Activated naive CD8-positive, alpha-beta T cell (primary cell): ENCODE measurements around the gene B4GAT1.
A peak's percentile ranks its signal among the peaks of the same experiment; 100 is the strongest.

ENCODE experiments used
- H3K27ac Mint-ChIP-seq: one replicate; pipeline ENCODE4 v1.8.0; 2021; ENCODE audit warnings: mixed read lengths
- H3K27me3 Mint-ChIP-seq: one replicate; pipeline ENCODE4 v1.8.0; 2021; ENCODE audit warnings: mixed read lengths
- H3K36me3 Mint-ChIP-seq: one replicate; pipeline ENCODE4 v1.8.0; 2021; ENCODE audit warnings: mixed read lengths
- H3K4me1 Mint-ChIP-seq: one replicate; pipeline ENCODE4 v1.8.0; 2021; ENCODE audit warnings: low read depth, mixed read lengths
- H3K4me3 Mint-ChIP-seq: one replicate; pipeline ENCODE4 v1.8.0; 2021; ENCODE audit warnings: mild to moderate bottlenecking, mixed read lengths
- H3K9me3 Mint-ChIP-seq: one replicate; pipeline ENCODE4 v1.8.0; 2021; ENCODE audit warnings: low read depth, mixed read lengths

Gene B4GAT1

DNA sequence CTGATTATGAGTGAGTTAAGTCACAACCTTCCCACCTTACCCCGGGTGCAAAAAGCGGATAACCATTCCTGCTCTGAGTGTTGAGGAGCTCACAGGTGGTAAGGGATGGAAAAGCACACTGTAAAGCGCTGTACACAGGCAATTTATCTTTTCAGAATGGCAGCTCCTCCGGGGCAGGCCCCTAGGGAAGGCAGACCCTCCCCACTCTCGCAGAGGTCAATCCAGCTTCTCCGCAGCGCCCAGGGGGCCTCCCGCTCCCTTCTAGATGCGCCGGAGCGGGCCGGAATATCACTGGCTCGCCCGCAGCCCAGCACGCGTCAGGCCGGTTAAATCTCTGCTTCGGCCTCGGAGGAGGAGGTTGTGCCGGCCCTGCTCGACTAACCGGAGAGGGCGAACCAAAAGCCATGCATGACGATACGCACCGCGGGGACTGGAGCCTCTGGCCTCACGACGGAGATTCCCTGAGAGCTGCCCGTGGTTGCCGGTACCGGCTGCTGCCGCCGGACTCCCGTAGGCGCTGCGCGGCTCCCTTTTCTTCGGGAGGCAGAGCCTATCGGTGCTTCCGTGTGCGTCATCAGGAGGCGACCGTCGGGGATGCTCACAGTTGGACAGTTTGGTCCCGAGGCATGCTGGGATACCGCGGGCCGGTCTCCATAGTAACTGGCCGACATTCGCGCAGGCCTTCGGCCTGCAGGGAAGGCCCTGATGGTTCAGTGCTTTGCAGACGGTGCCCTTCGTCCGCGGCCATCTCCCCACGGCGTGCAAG lies 2.7 kb downstream of the B4GAT1 start, which contains the start of gene BRMS1:
Gene BRMS1, minus strand, starts transcription at position 555 of the 766 bp plus-strand sequence. CDS start 2,870 bp downstream, outside the sequence.
- peak within 1 kb of the TSS; percentile 91 for H3K27ac Mint-ChIP-seq
- no peaks in the 10 kb centered on the region for H3K27me3 Mint-ChIP-seq
- peaks cover 43% of the 10 kb centered on the region for H3K4me1 Mint-ChIP-seq
- peak within 1 kb of the TSS; percentile 91 for H3K4me3 Mint-ChIP-seq
- peaks cover 5% of the 10 kb centered on the region for H3K36me3 Mint-ChIP-seq
- no peaks in the 10 kb centered on the region for H3K9me3 Mint-ChIP-seq

DNA sequence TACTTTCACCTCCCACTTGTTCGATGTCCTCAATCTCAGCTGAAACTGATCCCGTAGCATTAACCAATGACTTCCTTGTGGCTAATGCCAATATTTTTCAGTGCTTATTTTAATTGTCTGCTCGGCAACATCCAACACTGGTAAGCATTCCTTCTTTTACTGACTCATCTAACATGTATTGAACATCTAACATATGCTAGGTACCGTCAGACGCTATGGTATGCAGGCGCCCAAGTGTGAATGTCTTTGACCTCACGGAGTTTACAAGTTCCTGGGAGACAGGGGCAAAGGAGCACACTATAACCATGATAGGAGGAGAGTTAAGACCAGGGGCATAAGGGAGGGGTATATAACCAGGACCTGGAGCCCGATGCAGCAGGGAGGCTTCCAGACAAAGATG lies 4.3 kb downstream of the B4GAT1 start:
- H3K4me1 Mint-ChIP-seq, result peaks cover 39% of the 10 kb centered on the region
- H3K9me3 Mint-ChIP-seq, result no peaks in the 10 kb centered on the region
- peak overlapping the region; percentile 4 for H3K27ac Mint-ChIP-seq
- H3K36me3 Mint-ChIP-seq, result peaks cover 5% of the 10 kb centered on the region
- H3K27me3 Mint-ChIP-seq, result no peaks in the 10 kb centered on the region
- H3K4me3 Mint-ChIP-seq, result peak overlapping the region; percentile 91

GRCh38 chr11:66341502-66342126 lies 5.8 kb downstream of the B4GAT1 start:
- H3K4me1 Mint-ChIP-seq, result peaks cover 47% of the 10 kb centered on the region
- peaks cover 5% of the 10 kb centered on the region for H3K36me3 Mint-ChIP-seq
- H3K27me3 Mint-ChIP-seq, result no peaks in the 10 kb centered on the region
- no peaks in the 10 kb centered on the region for H3K9me3 Mint-ChIP-seq
- H3K4me3 Mint-ChIP-seq, result no peak overlapping the region
- no peak overlapping the region for H3K27ac Mint-ChIP-seq

- Mint-ChIP-seq H3K9me3 (no peaks in the 10 kb centered on the region), H3K27me3 (no peaks in the 10 kb centered on the region), H3K36me3 (peaks cover 5% of the 10 kb centered on the region), H3K4me1 (peaks cover 47% of the 10 kb centered on the region), H3K4me3 (no peak overlapping the region), H3K27ac (no peak overlapping the region)
These were observed 6.6 kb downstream of the B4GAT1 start for GRCh38 chr11:66340596-66341501.

DNA sequence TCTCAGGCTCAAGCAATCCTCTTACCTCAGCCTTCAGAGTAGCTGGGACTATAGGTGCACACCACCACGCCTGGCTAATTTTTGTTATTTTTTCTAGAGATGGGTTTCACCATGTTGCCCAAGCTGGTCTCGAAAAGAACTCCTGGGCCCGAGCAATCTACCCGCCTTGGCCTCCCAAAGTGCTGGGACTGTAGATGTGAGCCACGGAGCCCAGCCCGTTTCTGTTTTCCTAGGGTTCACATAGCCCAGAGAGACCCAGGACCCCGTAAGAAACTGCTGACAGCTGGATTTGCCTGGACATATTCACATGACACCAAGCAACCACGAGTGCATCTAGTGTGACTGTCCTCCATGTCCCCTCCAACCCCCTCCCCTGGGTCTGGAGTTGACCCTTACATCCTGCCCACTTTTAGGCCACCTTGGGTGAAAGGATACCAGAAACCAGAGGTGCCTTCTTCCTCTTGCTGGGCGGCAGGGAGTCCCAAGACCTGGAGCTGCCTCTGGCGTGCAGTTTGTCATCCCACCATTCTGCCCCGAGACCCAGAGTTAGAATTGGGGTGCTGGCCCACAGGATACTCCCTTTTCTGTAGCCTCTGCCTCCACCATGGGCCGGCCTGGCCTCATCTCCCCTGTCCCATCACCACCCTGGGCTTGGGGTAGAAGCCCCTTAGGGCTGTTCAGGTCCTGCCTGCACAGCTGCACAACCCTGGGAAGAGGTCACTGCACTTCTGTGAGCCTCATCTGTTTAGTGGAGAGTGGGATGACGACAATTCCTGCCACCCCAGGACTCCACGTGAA lies 7.5 kb downstream of the B4GAT1 start:
- peaks cover 5% of the 10 kb centered on the region for H3K36me3 Mint-ChIP-seq
- no peak overlapping the region for H3K27ac Mint-ChIP-seq
- no peaks in the 10 kb centered on the region for H3K9me3 Mint-ChIP-seq
- peaks cover 43% of the 10 kb centered on the region for H3K4me1 Mint-ChIP-seq
- H3K4me3 Mint-ChIP-seq, result no peak overlapping the region
- H3K27me3 Mint-ChIP-seq, result no peaks in the 10 kb centered on the region

DNA sequence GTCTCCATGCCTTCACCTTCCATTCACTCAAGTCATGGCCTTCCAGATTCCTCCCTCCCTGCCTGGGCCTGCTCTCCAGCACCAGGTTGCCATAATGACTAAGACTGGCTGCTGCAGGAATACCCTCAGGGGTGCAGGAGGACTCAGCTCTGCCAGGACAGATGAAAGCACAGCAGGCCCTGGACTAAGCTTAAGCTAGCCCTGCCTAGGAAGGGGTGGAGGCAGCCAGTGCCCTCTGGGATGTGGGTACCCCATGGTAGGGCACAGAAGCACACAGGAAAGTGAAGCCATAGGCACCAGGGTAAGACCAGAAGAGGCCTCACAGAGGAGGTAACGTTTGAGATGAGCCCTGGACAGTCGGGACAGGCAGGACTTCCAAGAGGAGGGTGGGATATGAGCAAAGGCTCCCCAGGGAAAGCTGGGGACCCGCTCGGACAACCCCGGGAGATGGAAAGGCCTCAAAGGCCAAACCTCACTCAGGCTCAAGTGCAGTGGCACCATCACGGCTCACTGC lies 8.2 kb downstream of the B4GAT1 start:
- H3K4me1 Mint-ChIP-seq, result peaks cover 42% of the 10 kb centered on the region
- H3K9me3 Mint-ChIP-seq, result no peaks in the 10 kb centered on the region
- no peak overlapping the region for H3K4me3 Mint-ChIP-seq
- peaks cover 5% of the 10 kb centered on the region for H3K36me3 Mint-ChIP-seq
- H3K27me3 Mint-ChIP-seq, result no peaks in the 10 kb centered on the region
- H3K27ac Mint-ChIP-seq, result no peak overlapping the region

DNA sequence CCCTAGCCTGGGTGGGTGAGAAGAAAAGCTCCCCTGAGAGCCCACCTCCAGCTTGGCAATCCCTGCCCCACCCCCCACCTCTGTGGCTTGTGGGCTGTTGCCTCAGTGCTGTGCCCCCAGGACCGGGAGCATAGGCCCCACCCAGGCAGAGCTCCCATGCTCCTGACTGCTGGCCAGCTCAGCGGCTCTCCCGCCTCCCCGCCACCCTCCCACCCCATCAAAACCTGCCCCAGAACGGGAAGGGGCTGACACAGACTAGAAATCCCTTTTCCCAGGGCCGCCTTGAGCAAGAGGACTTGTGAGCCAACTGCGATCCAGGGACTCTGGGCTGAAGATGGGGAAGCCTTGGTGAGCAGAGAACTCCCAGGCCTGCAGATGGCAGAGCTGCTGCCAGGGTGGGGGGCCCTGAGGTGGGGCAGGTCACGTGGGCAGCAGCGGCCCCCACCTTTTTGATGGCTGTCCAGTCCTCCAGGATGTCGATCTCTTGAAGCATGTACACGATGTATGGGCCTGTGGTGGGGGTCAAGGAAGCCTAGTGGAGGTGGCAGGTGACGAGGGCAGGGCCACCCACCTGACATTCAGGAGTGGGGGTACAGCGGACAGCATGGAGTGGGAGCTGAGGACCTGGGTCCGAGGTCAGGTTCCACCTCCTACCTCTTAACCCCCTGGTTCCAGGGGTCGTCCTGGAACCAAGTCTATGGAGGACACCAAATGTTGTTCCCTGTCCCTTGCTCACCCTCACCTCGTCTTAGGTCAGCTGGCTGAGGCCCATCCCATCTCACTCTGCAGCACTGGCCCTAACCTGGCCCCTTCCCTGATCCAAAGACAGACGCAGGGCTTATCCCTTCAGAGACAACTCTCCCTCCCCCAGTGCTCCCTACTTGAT lies 8.9 kb downstream of the B4GAT1 start:
- Mint-ChIP-seq H3K4me3 (peak overlapping the region; percentile 40), H3K27ac (no peak overlapping the region), H3K4me1 (peaks cover 38% of the 10 kb centered on the region), H3K36me3 (peaks cover 5% of the 10 kb centered on the region), H3K9me3 (no peaks in the 10 kb centered on the region), H3K27me3 (no peaks in the 10 kb centered on the region)

GRCh38 chr11:66337103-66337899 lies 10.1 kb downstream of the B4GAT1 start:
- Mint-ChIP-seq H3K27ac (peak overlapping the region; percentile 85), H3K27me3 (no peaks in the 10 kb centered on the region), H3K4me3 (peak overlapping the region; percentile 87), H3K4me1 (peaks cover 28% of the 10 kb centered on the region), H3K36me3 (peaks cover 5% of the 10 kb centered on the region), H3K9me3 (no peaks in the 10 kb centered on the region)

GRCh38 chr11:66336234-66337102 lies 11.0 kb downstream of the B4GAT1 start, which contains the start of gene RIN1:
Gene RIN1 (minus strand): TSS chr11:66336434. CDS start chr11:66336402, 32 bp downstream.
- Mint-ChIP-seq H3K27ac (peak within 1 kb of the TSS; percentile 85), H3K36me3 (peaks cover 2% of the 10 kb centered on the region), H3K27me3 (no peaks in the 10 kb centered on the region), H3K9me3 (no peaks in the 10 kb centered on the region), H3K4me1 (peaks cover 28% of the 10 kb centered on the region), H3K4me3 (peak within 1 kb of the TSS; percentile 87)

DNA sequence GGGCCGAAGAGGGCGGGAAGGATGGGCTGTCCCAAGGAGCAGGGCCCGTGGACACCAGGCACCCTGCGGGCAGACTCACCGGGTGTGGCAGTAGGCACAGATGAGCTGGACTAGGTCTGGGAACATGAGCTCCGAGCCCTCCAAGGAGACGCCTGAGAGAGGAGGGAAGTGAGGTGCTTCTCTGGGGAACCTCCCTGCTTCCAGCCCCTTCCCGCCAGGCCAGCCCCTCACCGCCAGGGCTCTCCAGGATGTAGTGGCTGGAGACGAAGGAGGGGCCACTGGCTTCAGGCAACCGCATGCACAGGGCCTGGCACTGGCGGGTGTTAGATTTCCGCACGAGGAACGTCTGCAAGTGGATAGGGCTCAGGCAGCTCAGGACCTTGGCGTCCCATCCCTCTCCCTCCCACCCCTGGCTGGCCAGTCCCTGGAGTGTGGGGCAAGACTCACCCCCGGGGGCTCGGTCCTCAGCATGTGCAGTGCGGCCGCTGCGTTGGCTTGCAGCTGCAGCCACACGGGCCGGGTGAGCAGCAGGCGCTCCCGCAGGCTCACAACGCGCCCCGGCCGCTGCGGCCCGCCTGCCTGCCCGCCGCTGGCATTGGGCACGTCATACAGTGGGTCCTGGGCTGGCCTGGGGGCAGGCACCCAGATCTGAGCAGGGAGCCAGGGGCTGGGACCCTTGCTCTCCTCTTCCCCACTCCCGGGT lies 11.7 kb downstream of the B4GAT1 start:
- Mint-ChIP-seq H3K9me3 (no peaks in the 10 kb centered on the region), H3K27me3 (no peaks in the 10 kb centered on the region), H3K27ac (peak overlapping the region; percentile 85), H3K36me3 (no peaks in the 10 kb centered on the region), H3K4me3 (peak overlapping the region; percentile 87), H3K4me1 (peaks cover 28% of the 10 kb centered on the region)

GRCh38 chr11:66334605-66335442 lies 12.6 kb downstream of the B4GAT1 start:
- no peaks in the 10 kb centered on the region for H3K27me3 Mint-ChIP-seq
- H3K4me3 Mint-ChIP-seq, result peak overlapping the region; percentile 75
- no peaks in the 10 kb centered on the region for H3K9me3 Mint-ChIP-seq
- no peaks in the 10 kb centered on the region for H3K36me3 Mint-ChIP-seq
- peaks cover 28% of the 10 kb centered on the region for H3K4me1 Mint-ChIP-seq
- H3K27ac Mint-ChIP-seq, result no peak overlapping the region
